ENCODE measurements around the gene RNGTT.

Gene RNGTT

GRCh38 chr6:88698661-88699060 lies 264.8 kb downstream of the RNGTT start:
- no peak overlapping the region for H3K4me3 ChIP-seq (ENCODE audit: low read length, poor library complexity, severe bottlenecking)
- H3K36me3 ChIP-seq (ENCODE audit: insufficient read depth, low read length) = peaks cover 4% of the 10 kb centered on the region
- no peaks in the 10 kb centered on the region for H3K9me3 ChIP-seq (ENCODE audit: insufficient read depth, low read depth, low read length)
- no peaks in the 10 kb centered on the region for H3K27me3 ChIP-seq (ENCODE audit: insufficient read depth, low read length, poor library complexity, severe bottlenecking)
- H3K9me2 ChIP-seq (replicated peaks; ENCODE audit: low read depth, low read length) = no peaks in the 10 kb centered on the region
- H3F3A ChIP-seq (ENCODE audit: low read depth) = no peaks in the 10 kb centered on the region
- no peaks in the 10 kb centered on the region for H4K20me1 ChIP-seq (ENCODE audit: insufficient read depth, low read length, poor library complexity, severe bottlenecking)
- H3K4me2 ChIP-seq (ENCODE audit: low read depth, low read length, poor library complexity, severe bottlenecking) = no peak overlapping the region
- no peak overlapping the region for H3K9ac ChIP-seq (ENCODE audit: low read depth, low read length, poor library complexity, severe bottlenecking)
- H3K79me2 ChIP-seq (ENCODE audit: insufficient read depth, low read length) = peaks cover 7% of the 10 kb centered on the region; the same call in 1 of the 2 replicates
- TF ChIP-seq CTCF (conservative IDR thresholded peaks at IDR 0.05; ENCODE audit: low read length) (no peak), EZH2phosphoT487 (IDR thresholded peaks at IDR 0.05; ENCODE audit: borderline replicate concordance) (no peak)
- no peak overlapping the region for H2AFZ ChIP-seq (ENCODE audit: low read length)
- no peaks in the 10 kb centered on the region for H3K4me1 ChIP-seq (ENCODE audit: insufficient read depth, low read length, poor library complexity, severe bottlenecking)

GRCh38 chr6:88695937-88696336 lies 267.5 kb downstream of the RNGTT start:
- Histone ChIP-seq H3K9ac (ENCODE audit: low read depth, low read length, poor library complexity, severe bottlenecking) (no peak overlapping the region), H4K20me1 (ENCODE audit: insufficient read depth, low read length, poor library complexity, severe bottlenecking) (no peaks in the 10 kb centered on the region), H3K4me2 (ENCODE audit: low read depth, low read length, poor library complexity, severe bottlenecking) (no peak overlapping the region), H2AFZ (ENCODE audit: low read length) (no peak overlapping the region), H3F3A (ENCODE audit: low read depth) (no peaks in the 10 kb centered on the region), H3K9me2 (replicated peaks; ENCODE audit: low read depth, low read length) (no peaks in the 10 kb centered on the region), H3K4me3 (ENCODE audit: low read length, poor library complexity, severe bottlenecking) (no peak overlapping the region), H3K36me3 (ENCODE audit: insufficient read depth, low read length) (peaks cover 4% of the 10 kb centered on the region; the same call in 1 of the 2 replicates), H3K27me3 (ENCODE audit: insufficient read depth, low read length, poor library complexity, severe bottlenecking) (no peaks in the 10 kb centered on the region), H3K4me1 (ENCODE audit: insufficient read depth, low read length, poor library complexity, severe bottlenecking) (no peaks in the 10 kb centered on the region), H3K9me3 (ENCODE audit: insufficient read depth, low read depth, low read length) (no peaks in the 10 kb centered on the region), H3K79me2 (ENCODE audit: insufficient read depth, low read length) (no peaks in the 10 kb centered on the region)
- TF ChIP-seq CTCF (conservative IDR thresholded peaks at IDR 0.05; ENCODE audit: low read length) = no peak
- TF ChIP-seq EZH2phosphoT487 (IDR thresholded peaks at IDR 0.05; ENCODE audit: borderline replicate concordance) = no peak

- H3F3A ChIP-seq (ENCODE audit: low read depth) = no peaks in the 10 kb centered on the region
- H3K9me2 ChIP-seq (replicated peaks; ENCODE audit: low read depth, low read length) = no peaks in the 10 kb centered on the region
- no peak overlapping the region for H3K9ac ChIP-seq (ENCODE audit: low read depth, low read length, poor library complexity, severe bottlenecking)
- no peaks in the 10 kb centered on the region for H3K79me2 ChIP-seq (ENCODE audit: insufficient read depth, low read length)
- no peaks in the 10 kb centered on the region for H4K20me1 ChIP-seq (ENCODE audit: insufficient read depth, low read length, poor library complexity, severe bottlenecking)
- H3K4me2 ChIP-seq (ENCODE audit: low read depth, low read length, poor library complexity, severe bottlenecking) = no peak overlapping the region
- TF ChIP-seq EZH2phosphoT487 (IDR thresholded peaks at IDR 0.05; ENCODE audit: borderline replicate concordance) (no peak), CTCF (conservative IDR thresholded peaks at IDR 0.05; ENCODE audit: low read length) (no peak)
- H3K9me3 ChIP-seq (ENCODE audit: insufficient read depth, low read depth, low read length) = no peaks in the 10 kb centered on the region
- H3K4me1 ChIP-seq (ENCODE audit: insufficient read depth, low read length, poor library complexity, severe bottlenecking) = no peaks in the 10 kb centered on the region
- no peak overlapping the region for H3K4me3 ChIP-seq (ENCODE audit: low read length, poor library complexity, severe bottlenecking)
- H3K36me3 ChIP-seq (ENCODE audit: insufficient read depth, low read length) = peaks cover 6% of the 10 kb centered on the region
- no peak overlapping the region for H2AFZ ChIP-seq (ENCODE audit: low read length)
- no peaks in the 10 kb centered on the region for H3K27me3 ChIP-seq (ENCODE audit: insufficient read depth, low read length, poor library complexity, severe bottlenecking)
These were observed 279.7 kb downstream of the RNGTT start for GRCh38 chr6:88683734-88684133.

Measured in Loucy (cell line).